ENCODE measurements around the gene RECK. TPM values are rescaled to one million over a fixed set of nuclear protein-coding genes. Genes with fewer than 3 reads are reported as not detected.

Gene RECK
- total RNA-seq, 1 experiment from 2014 or later, result 2.6 TPM

- no peaks in the 10 kb centered on the region for H3K27me3 ChIP-seq (ENCODE audit: low read length)
- no peak overlapping the region for H3K27ac ChIP-seq (ENCODE audit: low read length)
- H3K9me3 ChIP-seq (ENCODE audit: low read length), result no peaks in the 10 kb centered on the region
- no peaks in the 10 kb centered on the region for H3K79me2 ChIP-seq (ENCODE audit: low read length)
- H3K9ac ChIP-seq (ENCODE audit: low read length), result no peak overlapping the region
- H3K4me1 ChIP-seq (ENCODE audit: low read length), result peaks cover 9% of the 10 kb centered on the region
- H3K4me2 ChIP-seq (ENCODE audit: low read depth, low read length, poor library complexity, severe bottlenecking), result no peak overlapping the region
- H3K9me2 ChIP-seq (replicated peaks; ENCODE audit: insufficient read depth, low read length), result no peaks in the 10 kb centered on the region
- no peak overlapping the region for H2AFZ ChIP-seq (ENCODE audit: low read length)
- H3K36me3 ChIP-seq (ENCODE audit: insufficient read depth, low read length), result no peaks in the 10 kb centered on the region
- DNase-seq, result no peak
- H3K4me3 ChIP-seq (ENCODE audit: low read length), result no peak overlapping the region
- H4K20me1 ChIP-seq (ENCODE audit: insufficient read depth, low read depth, low read length), result no peaks in the 10 kb centered on the region
These were observed 112.5 kb downstream of the RECK start for GRCh38 chr9:36149197-36149596.

- Histone ChIP-seq H3K4me3 (ENCODE audit: low read length) (peak overlapping the region; percentile 54; the same call in 1 of the 2 replicates), H3K4me2 (ENCODE audit: low read depth, low read length, poor library complexity, severe bottlenecking) (no peak overlapping the region), H3K9me3 (ENCODE audit: low read length) (no peaks in the 10 kb centered on the region), H3K4me1 (ENCODE audit: low read length) (peaks cover 9% of the 10 kb centered on the region), H3K36me3 (ENCODE audit: insufficient read depth, low read length) (no peaks in the 10 kb centered on the region), H3K79me2 (ENCODE audit: low read length) (no peaks in the 10 kb centered on the region), H3K9ac (ENCODE audit: low read length) (peak overlapping the region; percentile 60), H3K27me3 (ENCODE audit: low read length) (no peaks in the 10 kb centered on the region), H4K20me1 (ENCODE audit: insufficient read depth, low read depth, low read length) (no peaks in the 10 kb centered on the region), H3K9me2 (replicated peaks; ENCODE audit: insufficient read depth, low read length) (no peaks in the 10 kb centered on the region), H2AFZ (ENCODE audit: low read length) (no peak overlapping the region), H3K27ac (ENCODE audit: low read length) (no peak overlapping the region)
- no peak for DNase-seq
These were observed 114.0 kb downstream of the RECK start for GRCh38 chr9:36150574-36151315.

DNA sequence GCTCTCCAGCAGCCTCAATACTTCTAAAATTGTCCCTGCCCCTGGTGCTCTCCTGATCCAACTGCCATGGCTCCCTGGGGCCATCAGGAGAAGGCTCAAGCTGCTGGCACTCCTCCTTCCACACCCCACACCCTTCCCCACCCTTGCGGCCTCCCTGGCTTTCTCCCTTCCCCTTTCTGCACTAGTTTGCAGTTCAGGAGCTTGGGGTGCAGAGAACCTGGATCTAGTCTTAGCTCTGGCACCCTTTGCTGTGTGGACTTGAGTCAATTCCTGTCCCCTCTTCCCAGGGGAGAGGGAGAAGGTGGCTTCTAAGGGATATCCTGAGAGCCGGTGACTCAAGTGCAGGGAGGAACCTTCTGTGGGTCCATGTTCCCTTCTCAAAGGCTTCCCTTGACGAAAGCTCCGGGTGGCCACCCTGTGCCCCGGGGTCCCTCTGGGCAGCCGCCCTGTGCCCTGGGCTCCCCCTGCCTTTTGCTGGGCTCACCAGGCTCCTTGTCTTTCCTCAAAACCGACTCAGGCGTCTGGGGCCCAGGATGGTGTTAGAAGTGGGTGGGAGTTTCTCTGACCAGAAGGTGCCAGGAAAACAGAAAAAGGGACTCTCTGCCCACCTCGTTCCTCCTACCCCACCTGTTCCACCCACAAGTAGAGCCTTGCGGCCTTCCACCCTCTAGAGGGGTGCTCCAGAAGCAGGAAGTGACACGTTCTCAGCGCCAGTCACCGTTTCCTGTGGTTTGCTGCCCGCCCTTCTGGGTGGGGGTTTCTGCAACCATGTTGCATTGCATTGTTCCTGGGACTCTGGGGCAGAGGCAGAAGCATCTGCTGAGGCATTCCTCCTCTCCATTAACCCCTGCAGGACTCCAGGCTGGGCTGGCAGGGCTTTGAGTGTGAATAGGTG, 114.8 kb downstream of the RECK start:
- H3K9me2 ChIP-seq (replicated peaks; ENCODE audit: insufficient read depth, low read length), result no peaks in the 10 kb centered on the region
- H3K27me3 ChIP-seq (ENCODE audit: low read length), result no peaks in the 10 kb centered on the region
- H3K9ac ChIP-seq (ENCODE audit: low read length), result peak overlapping the region; percentile 60
- peaks cover 9% of the 10 kb centered on the region for H3K4me1 ChIP-seq (ENCODE audit: low read length)
- peak; percentile 69 for DNase-seq
- no peaks in the 10 kb centered on the region for H3K9me3 ChIP-seq (ENCODE audit: low read length)
- peak overlapping the region; percentile 45 for H3K4me2 ChIP-seq (ENCODE audit: low read depth, low read length, poor library complexity, severe bottlenecking)
- no peak overlapping the region for H3K27ac ChIP-seq (ENCODE audit: low read length)
- no peaks in the 10 kb centered on the region for H3K79me2 ChIP-seq (ENCODE audit: low read length)
- H2AFZ ChIP-seq (ENCODE audit: low read length), result peak overlapping the region; percentile 71; the same call in 1 of the 2 replicates
- H3K36me3 ChIP-seq (ENCODE audit: insufficient read depth, low read length), result no peaks in the 10 kb centered on the region
- peak overlapping the region; percentile 54; the same call in 1 of the 2 replicates for H3K4me3 ChIP-seq (ENCODE audit: low read length)
- H4K20me1 ChIP-seq (ENCODE audit: insufficient read depth, low read depth, low read length), result no peaks in the 10 kb centered on the region

DNA sequence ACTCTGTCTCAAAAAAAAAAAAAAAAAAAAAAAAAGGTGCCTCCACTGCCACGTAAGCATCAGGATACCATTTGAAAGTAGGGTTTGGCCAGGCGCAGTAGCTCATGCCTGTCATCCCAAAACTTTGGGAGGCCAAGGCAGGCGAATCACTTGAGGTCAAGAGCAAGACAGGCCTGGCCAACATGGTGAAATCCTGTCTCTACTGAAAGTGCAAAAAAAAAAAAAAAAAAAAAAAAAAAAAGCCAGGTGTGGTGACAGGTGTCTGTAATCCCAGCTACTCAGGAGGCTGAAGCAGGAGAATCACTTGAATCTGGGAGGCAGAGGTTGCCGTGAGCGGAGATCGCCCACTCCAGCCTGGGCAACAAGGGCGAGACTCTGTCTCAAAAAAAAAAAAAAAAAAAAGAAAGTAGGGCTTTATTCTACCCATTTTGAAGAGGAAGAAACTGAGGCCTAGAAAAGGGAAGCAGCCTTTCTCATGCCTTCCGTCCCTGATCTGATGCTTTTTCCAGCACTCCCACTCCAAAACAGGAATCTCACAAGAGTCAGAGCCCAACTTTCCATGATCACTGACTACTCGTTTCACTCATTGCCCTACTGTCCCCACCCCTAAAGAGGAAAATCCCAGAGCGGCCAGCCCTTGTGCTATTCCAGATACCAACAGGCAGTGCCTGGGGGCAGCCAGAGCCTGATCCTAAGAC, 116.2 kb downstream of the RECK start:
- no peaks in the 10 kb centered on the region for H3K9me3 ChIP-seq (ENCODE audit: low read length)
- no peak overlapping the region for H3K9ac ChIP-seq (ENCODE audit: low read length)
- no peak overlapping the region for H3K4me2 ChIP-seq (ENCODE audit: low read depth, low read length, poor library complexity, severe bottlenecking)
- H3K9me2 ChIP-seq (replicated peaks; ENCODE audit: insufficient read depth, low read length), result no peaks in the 10 kb centered on the region
- H3K36me3 ChIP-seq (ENCODE audit: insufficient read depth, low read length), result no peaks in the 10 kb centered on the region
- no peak overlapping the region for H2AFZ ChIP-seq (ENCODE audit: low read length)
- H3K27ac ChIP-seq (ENCODE audit: low read length), result no peak overlapping the region
- DNase-seq, result no peak
- no peaks in the 10 kb centered on the region for H3K27me3 ChIP-seq (ENCODE audit: low read length)
- H3K79me2 ChIP-seq (ENCODE audit: low read length), result no peaks in the 10 kb centered on the region
- peaks cover 9% of the 10 kb centered on the region for H3K4me1 ChIP-seq (ENCODE audit: low read length)
- H3K4me3 ChIP-seq (ENCODE audit: low read length), result no peak overlapping the region
- H4K20me1 ChIP-seq (ENCODE audit: insufficient read depth, low read depth, low read length), result no peaks in the 10 kb centered on the region

DNA sequence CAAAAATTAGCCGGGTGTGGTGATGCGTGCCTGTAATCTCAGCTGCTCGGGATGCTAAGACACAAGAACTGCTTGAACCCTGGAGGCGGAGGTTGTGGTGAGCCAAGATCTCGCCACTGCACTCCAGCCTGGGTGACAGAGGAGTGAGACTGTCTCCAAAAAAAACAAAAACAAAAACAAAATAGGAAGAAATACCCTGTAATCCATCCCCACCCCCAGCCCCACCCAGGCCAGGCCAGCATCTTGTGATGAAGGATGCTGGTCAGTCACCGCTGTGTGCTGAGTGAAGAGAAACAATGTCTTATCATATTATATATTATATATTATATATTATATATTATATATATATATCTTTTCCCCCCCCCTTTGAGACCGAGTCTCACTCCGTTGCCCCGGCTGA, 117.0 kb downstream of the RECK start:
- DNase-seq, result no peak
- Histone ChIP-seq H3K9me2 (replicated peaks; ENCODE audit: insufficient read depth, low read length) (no peaks in the 10 kb centered on the region), H3K9me3 (ENCODE audit: low read length) (no peaks in the 10 kb centered on the region), H3K4me2 (ENCODE audit: low read depth, low read length, poor library complexity, severe bottlenecking) (no peak overlapping the region), H3K27ac (ENCODE audit: low read length) (no peak overlapping the region), H3K27me3 (ENCODE audit: low read length) (no peaks in the 10 kb centered on the region), H3K36me3 (ENCODE audit: insufficient read depth, low read length) (no peaks in the 10 kb centered on the region), H2AFZ (ENCODE audit: low read length) (no peak overlapping the region), H3K9ac (ENCODE audit: low read length) (no peak overlapping the region), H3K4me3 (ENCODE audit: low read length) (no peak overlapping the region), H4K20me1 (ENCODE audit: insufficient read depth, low read depth, low read length) (no peaks in the 10 kb centered on the region), H3K79me2 (ENCODE audit: low read length) (no peaks in the 10 kb centered on the region), H3K4me1 (ENCODE audit: low read length) (peaks cover 9% of the 10 kb centered on the region)

GRCh38 chr9:36154331-36154952, 117.7 kb downstream of the RECK start:
- Histone ChIP-seq H3K9ac (ENCODE audit: low read length) (no peak overlapping the region), H3K4me1 (ENCODE audit: low read length) (peaks cover 9% of the 10 kb centered on the region)

DNA sequence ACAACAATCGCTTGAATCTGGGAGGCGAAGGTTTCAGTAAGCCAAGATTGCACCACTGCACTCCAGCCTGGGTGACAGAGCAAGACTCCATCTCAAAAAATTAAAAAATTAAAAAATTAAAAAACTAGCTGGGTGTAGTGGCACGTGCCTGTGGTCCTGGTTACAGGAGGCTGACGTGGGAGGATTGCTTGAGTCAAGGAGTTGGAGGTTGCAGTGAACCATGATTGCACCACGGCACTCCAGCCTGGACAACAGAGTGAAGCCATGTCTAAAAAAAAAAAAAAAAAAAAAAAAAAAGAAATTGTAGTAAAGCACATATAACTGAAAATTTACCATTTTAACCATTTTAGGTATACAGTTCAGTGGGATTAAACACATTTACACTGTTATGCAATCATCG, 119.4 kb downstream of the RECK start:
- Histone ChIP-seq H3K36me3 (ENCODE audit: insufficient read depth, low read length) (no peaks in the 10 kb centered on the region), H3K9ac (ENCODE audit: low read length) (no peak overlapping the region), H3K4me1 (ENCODE audit: low read length) (peaks cover 9% of the 10 kb centered on the region), H3K79me2 (ENCODE audit: low read length) (no peaks in the 10 kb centered on the region), H3K27ac (ENCODE audit: low read length) (no peak overlapping the region), H4K20me1 (ENCODE audit: insufficient read depth, low read depth, low read length) (no peaks in the 10 kb centered on the region), H3K9me2 (replicated peaks; ENCODE audit: insufficient read depth, low read length) (no peaks in the 10 kb centered on the region), H3K27me3 (ENCODE audit: low read length) (no peaks in the 10 kb centered on the region), H2AFZ (ENCODE audit: low read length) (no peak overlapping the region), H3K9me3 (ENCODE audit: low read length) (no peaks in the 10 kb centered on the region), H3K4me2 (ENCODE audit: low read depth, low read length, poor library complexity, severe bottlenecking) (no peak overlapping the region), H3K4me3 (ENCODE audit: low read length) (no peak overlapping the region)
- peak; percentile 17 for DNase-seq

More at GRCh38 chr9:36154331-36154952, 117.7 kb downstream of the RECK start:
- no peak overlapping the region for H2AFZ ChIP-seq (ENCODE audit: low read length)
- no peak overlapping the region for H3K27ac ChIP-seq (ENCODE audit: low read length)
- H3K9me3 ChIP-seq (ENCODE audit: low read length), result no peaks in the 10 kb centered on the region
- H3K36me3 ChIP-seq (ENCODE audit: insufficient read depth, low read length), result no peaks in the 10 kb centered on the region
- no peaks in the 10 kb centered on the region for H3K79me2 ChIP-seq (ENCODE audit: low read length)
- no peaks in the 10 kb centered on the region for H3K9me2 ChIP-seq (replicated peaks; ENCODE audit: insufficient read depth, low read length)
- no peaks in the 10 kb centered on the region for H3K27me3 ChIP-seq (ENCODE audit: low read length)
- DNase-seq, result no peak
- no peaks in the 10 kb centered on the region for H4K20me1 ChIP-seq (ENCODE audit: insufficient read depth, low read depth, low read length)
- no peak overlapping the region for H3K4me3 ChIP-seq (ENCODE audit: low read length)
- no peak overlapping the region for H3K4me2 ChIP-seq (ENCODE audit: low read depth, low read length, poor library complexity, severe bottlenecking)
